Measurements from ENCODE around the gene CRYBA4.

CRYBA4 gene

DNA sequence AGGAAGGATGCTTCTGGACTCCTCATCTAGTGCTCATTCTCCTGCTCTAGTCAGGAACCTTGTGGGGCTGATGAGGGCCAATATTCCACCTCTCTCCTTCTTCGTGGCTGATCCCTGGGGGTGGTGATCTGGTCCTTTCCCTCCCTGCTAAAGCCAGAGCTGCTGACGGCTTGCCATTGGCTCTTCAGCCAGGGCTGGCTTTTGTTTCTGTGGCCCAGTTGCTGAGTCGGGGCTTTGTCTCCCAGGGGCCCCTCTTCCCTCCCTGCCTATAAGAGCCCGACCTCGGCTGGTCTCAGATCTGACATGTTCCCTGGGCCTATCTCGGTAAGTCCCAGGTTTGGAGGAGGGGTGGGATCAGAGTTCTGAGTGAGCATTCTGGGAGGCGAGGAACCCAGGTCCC is at the start of gene CRYBA4:
TSS of gene CRYBA4 (plus strand) at position 301 of the 400 bp plus-strand sequence. CDS start 634 bp downstream, outside the sequence.
- DNase-seq (ENCODE audit: low read depth), result no peak

DNA sequence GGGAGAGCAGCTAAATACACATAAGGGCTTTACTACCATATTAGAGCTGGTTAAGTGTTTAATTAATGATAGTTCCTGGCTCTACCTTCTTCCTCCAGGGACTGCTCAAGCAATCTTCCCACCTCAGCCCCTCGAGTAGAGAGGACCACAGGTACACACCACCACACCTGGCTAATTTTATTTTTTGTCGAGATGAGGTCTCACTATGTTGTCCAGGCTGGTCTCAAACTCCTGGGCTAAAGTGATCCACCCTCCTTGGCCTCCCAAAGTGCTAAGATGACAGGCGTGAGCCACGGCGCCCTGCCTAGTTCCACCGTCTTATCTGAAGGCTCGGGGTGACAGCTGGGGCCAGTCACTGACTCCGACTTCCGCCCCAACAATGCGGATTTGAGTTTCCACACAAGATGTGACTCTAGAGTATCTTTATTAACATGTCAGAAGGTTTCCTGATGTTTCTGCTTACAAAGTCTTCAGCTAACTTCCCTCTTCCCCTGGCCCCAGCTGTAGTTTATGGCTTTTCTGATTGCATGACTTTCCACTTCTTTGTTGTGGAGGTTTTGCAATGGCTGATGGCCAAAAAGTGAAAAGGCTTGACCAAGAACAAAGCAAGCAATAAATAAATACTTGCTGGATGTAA is 48.6 kb upstream of the CRYBA4 start:
- DNase-seq (ENCODE audit: low read depth), result no peak

DNA sequence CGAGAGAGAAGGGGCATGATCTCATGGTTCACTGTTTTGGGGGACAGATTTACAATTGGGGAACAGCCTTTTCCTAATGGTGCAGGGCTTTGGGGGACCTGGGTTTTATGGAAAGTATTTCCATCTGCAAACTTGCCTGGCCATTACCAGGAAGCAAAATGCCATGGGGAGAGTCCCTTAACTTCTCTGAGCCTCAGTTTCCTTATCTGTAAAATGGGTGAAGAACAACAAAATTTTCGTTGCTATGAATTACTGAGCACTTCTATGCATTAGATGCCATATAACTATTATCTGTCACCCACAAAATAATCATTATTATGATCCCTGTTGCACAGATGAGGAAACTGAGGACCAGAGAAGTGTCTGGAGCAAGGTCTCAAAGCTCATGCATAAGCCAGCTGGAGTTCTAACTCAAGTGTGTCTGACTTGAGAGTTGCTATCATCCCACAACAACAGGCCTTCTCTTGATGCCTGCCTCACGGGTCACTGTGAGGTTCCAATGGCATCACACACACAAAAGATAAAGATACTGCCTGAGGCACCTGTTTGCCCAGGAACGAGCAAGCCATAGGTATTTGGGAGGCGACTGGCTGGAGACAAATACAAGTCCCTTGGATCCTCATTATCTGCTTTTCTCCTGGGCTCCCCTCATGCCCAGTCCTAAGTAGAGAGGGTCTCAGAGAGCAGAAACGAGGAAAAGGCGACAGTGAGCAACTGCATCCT is 47.6 kb upstream of the CRYBA4 start:
- no peak for DNase-seq (ENCODE audit: low read depth)

DNA sequence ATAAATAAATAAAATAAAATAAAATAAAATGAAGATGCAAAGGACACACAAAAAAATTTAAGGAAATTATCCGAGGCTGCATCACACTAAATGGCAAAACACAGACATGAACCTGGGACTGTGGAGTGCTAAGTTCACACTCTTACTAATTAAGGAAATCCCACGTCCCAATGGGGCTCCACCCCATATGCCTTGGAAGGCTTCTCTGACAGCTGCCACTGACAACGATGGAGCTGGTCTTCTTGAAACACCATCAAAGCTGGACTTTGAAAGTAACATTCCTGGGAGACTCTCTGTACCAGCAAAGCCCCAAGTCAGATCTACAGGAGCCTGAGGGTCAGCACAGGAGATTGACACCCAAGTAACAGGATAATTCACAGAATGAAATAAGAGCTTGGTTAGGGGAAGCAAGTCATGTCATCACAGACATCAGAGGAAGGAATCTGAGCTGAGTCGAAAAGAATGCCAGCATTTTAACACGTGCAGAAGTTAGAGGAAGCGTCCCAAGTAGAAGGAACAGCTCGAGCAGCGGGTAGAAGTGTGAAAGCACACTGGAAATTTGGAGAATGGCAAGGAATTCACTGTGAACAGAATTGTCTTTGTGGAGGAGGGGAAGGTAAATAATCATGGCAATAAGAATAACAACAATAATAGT is 45.6 kb upstream of the CRYBA4 start:
- DNase-seq (ENCODE audit: low read depth), result no peak

DNA sequence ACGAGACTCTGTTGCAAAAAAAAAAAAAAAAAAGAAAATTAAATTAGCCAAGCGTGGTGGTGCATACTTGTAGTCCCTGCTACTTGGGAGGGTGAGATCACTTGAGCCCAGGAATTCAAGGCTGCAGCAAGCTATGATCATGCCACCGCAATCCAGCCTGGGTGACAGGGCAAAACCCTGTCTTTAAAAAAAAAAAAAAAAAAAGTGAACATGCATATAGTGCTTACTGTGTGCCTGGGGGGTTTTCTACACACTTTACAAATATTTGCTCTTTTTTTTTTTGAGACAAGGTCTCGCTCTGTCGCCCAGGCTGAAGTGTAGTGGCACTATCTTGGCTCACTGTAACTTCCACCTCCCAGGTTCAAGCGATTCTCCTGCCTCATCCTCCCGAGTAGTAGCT is 44.7 kb upstream of the CRYBA4 start:
- no peak for DNase-seq (ENCODE audit: low read depth)

DNA sequence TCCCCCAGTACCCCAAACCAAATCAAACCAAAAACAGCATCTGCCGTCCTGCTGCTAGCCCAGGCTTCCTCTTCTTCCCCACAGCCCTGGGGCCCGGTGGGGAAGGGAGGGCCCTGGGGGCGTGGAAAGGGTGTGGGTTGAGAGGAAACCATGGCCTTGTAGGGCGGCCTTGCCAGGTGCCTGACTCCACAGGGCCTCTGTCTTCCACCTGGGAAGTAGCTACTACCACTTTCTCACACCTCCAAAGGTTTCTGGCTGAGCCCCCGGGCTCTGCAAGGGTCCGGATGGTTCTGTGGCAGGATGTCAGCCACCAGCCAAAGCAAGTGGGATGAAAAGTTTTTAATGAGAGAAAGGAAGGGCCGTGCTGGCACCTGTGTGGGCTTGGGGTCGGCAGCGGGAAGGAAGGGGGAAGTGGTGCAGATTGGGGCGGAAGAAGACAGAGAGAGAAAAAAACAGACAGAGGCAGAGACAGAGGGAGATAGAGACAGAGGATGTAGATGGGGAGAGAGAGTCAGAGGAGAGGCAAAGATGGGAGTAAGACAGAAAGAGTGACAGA is 42.4 kb upstream of the CRYBA4 start:
- no peak for DNase-seq (ENCODE audit: low read depth)

DNA sequence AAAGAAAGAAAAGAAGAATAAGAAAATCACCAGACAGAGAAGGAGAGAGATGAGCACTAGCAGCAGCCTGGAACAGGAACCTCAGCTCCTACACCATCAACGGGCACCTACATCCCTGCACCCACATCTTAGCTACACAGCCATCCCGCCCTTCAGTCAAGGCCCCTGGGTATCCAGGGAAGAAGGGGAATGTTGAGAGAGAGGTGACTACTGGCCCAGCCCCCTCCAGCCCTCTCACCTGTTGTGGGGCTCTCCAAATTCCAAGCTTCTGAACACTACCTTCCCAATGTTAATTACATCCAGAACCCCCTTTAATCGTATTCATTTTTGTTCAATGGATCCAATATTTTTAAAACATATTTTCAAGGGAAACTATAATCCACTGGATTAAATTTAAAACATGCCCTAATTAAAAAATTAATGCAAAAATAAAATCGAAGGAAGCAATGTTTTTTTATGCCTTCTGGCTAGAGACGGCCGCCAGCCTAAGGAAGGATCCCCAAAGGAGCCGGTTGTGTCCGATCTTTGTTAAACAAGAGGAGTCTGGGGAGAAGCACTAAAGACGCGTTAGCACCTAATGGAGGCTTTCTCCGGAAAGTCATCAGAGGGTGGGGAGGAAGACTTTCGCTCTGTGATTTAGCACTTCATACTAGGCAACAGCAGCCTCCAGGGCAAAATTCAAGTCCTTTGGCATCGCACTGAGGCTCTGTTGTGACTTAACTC is 41.4 kb upstream of the CRYBA4 start:
- no peak for DNase-seq (ENCODE audit: low read depth)

DNA sequence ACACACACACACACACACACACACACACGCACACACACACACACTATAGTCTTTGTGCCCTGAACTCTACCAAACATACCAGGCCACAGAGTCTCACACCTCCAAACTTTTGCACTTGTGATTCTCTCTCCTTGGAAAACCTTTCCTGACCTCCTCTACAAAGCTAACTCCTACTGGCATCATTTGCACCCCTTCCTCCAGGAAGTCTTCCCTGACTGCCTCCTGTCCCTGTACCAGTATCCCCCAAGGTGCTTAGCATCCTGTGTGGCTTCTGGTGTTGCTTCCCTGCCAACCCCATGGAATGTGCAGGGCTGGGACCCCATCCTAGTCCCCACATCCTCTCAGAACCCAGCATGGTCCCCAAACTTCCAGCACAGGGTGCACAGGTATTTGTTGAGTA is 40.7 kb upstream of the CRYBA4 start:
- no peak for DNase-seq (ENCODE audit: low read depth)

DNA sequence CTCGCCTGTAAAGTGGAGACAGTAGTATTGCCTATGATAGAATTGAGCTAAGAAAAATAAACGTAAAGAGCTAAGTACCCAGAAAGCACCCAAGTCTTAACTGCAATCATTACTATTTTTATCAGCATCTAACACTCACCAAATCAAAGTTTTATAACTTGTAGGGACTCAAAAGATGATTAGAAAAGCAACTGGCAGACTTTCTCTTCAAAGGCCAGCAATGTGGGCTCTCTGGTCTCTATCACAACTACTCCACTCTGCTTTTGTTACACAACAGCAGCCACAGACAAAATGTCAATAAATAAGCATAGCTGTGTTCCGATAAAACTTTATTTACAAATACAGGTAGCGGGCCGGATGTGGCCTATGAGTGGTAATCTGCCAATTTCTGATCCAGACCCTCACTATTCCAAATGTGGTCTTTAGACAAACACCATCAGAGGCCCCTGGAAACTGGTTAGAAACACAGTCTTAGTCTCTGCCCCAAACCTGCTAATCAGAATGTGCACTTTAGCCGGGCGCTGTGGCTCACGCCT is 40.1 kb upstream of the CRYBA4 start:
- no peak for DNase-seq (ENCODE audit: low read depth)

DNA sequence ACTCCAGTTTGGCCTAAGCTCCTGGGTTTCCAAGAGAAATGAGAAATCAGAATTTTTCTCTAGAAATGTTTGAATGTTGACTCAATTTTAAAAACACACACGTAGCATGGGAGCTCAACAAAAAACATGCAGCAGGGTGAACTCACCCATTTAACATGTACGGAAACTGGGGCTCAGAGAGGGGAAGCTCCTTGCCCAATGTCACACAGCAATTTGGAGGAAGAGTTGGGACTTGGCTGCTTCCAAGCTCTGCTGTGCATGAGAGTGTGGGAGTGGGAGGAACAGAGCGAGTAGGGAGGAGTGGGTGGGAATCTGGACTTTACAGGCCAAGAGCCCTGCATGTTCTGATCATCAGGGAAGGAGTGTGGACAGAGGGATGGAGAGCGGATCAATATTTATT is 37.8 kb upstream of the CRYBA4 start:
- DNase-seq (ENCODE audit: low read depth), result no peak

DNA sequence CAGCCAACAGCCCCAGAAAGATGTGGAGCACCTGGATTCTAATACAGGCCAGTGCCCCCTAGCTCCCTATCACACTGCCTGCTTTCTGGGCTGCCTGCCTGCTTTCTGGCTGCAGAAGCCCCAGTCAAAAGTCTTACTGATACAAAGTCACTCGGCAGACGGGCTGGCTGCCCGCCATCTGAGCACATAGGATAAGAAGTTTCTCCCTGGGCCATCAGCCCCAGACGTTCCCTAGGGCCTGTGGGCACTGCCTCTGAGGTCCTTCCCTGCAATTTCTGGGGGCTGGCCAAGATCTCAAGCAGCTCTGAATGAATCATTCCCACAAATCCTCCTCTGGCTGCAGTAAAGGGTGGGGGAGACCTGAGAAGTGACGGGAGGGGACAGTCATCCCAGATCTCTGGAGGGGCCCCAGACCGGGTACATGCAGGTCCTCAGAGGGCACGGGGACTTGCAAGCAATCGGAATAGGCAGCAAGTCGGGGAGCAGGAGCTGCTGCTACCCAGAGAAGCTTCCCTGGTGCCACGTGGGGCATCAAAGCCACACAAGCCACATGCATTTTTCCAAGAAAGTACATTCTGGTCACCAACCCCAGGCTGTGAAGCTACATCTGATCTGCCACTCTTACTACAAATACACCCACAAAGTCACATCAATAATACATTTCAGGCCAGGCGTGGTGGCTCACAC is 36.5 kb upstream of the CRYBA4 start:
- peak; percentile 74 for DNase-seq (ENCODE audit: low read depth)

DNA sequence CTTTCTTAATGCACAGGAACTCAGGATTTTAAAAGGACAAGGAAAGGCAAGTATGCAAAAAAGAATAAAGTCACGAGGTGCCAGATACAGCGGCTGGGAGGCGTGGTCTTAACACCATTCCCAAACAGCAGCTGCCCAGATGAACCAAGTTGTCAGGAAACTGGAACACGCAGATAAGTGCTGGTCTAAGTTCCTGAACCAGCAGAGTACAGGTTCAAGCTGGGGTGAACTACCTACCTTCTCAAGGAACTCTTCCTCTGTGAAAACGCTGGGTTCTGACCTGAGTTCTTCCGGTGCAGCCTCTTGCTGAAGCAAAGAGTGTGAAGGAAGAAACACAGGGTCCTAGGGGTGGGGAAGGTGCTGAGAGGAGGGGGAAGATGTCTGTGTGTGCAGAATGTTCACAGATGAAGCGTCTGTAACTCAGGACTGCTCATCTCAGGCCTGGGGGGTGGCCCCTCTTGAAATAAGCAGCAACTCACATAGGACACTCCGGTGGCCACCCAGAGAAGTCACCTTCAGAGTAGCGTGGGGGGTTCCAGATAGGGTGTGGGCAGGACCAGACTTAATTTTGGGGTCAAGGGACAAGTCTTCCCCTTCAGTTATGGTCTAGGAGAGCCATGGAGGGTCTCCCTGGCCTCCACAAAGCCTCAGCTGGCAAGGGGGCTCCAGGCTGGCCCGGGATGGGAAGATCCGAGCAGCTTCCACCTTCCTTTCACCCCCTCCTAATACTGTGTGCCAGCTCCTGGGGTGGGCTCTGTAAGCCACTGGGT is 35.0 kb upstream of the CRYBA4 start:
- DNase-seq (ENCODE audit: low read depth), result no peak

DNA sequence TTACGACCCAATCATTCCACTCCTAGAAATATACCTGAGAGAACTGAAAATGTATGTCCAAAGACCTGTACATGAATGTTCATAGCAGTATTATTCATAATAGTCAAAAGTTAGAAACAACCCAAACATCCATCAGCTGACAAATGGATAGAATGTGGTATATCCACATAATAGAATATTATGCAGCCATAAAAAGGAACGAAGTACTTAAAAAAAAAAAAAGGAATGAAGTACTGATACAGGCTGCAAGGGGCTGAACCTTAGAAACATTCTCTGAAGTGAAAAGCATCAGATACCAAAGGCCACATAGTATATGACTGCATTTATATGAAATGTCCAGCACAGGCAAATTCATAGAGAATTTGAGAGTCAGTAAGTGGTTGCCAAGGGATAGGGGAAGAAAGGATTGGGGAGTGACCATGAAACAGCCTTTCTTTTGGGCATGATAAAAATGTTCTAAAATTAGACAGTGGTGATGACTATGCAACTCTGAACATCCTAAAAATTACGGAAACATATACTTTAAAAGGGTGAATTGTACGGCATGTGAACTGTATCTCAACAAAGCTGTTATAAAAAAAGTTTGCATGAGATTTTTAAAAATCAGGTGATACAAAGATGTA is 33.7 kb upstream of the CRYBA4 start:
- DNase-seq (ENCODE audit: low read depth), result no peak

DNA sequence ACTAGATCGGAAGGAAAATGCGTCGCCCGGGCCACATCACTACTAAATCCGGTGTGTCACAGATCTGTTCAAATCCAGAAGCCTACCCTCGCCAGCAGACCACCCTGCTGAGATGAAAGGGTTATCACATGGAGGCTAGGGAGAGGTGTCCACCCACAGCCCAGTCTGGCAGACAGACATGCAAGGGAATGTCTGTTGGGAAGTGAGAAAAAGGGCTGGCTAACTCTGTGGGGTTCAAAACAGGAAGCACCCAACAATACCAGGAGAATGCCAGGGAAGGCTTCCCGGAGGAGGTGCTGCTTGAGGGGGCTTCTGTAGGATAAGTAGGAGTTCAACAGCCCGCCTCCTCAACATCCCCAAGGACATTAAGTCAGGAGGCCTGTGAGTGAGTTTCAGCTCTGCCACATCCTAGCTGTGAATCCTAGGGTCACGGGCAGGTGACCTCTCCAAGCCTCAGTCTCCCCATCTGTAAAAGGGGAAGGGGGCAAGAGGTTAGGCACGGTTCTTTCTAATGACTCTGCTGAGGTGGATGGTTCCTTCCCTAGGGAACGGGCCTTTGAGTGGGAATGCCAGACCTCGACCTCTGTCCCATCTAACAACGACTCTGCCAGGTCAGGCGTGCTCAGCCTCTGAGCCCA is 32.9 kb upstream of the CRYBA4 start:
- no peak for DNase-seq (ENCODE audit: low read depth)

DNA sequence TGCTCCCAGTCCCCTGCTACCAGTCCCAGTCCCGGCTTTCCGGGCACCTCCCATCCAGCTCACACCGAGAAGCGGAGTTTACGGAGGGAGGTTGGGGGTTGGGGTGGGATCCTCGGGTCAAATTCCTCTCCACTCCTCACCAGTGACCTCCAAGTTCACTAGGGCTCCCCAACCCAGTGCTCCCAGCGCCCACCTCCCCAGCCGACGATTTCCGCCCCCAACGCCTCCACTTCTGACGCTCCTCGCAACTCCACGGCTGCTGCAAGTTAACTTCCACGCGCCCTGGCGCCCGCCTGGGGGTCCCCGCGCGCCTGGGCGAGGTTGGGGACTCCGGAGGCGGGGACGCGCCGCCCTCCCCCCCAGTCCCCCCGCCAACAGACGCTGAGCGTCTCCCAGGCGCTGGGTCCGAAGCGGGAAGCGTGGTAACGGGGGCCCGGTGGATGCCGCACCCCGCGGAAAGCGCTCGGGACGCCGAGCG is 32.4 kb upstream of the CRYBA4 start:
- no peak for DNase-seq (ENCODE audit: low read depth)

DNA sequence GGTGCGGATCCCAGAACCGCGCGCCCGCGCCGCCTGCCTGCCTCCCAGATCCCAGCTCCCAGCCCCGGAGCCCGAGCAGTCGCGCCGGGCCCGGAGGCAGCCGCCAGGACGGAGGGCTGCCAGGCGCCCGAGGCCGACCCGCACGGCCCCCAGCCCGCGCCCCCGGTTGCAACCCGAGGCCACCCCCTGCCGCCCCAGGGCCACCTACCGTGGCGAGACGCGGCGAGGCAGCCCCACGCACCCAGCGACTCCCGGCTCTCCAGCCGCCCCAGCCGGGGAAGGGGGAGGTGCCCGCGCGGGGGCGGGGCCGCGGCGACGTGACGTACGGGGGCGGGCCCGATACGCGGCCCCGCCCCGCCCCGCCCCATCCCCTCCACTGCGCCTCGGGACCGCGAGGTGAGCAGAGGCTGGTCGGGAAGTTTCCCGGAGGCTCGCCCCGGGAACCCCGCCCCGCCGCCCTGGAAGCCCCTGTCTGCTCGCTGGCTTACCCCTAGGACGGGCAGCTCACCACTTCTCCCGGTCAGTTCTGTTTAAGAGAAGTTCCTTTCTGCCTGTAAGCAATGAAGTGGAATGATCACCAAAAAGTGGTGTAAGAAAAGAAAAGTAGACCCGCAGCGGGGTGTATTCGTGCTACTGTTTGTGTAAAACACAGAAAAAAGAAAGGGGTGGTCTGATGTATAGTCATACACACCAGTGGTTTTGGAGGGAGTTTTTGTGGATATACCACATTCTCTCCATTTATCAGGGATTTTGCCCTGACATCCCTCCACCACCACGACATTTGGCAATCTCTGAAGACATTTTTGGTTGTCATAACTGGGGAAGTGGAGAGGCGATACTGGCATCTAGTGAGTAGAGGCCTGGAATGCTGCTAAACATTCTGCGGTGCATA is 31.7 kb upstream of the CRYBA4 start, which contains the start of gene TPST2:
TSS of gene TPST2 (minus strand) at position 288 of the 892 bp plus-strand sequence. CDS start 48,502 bp downstream, outside the sequence.
- peak; percentile 65 for DNase-seq (ENCODE audit: low read depth)

DNA sequence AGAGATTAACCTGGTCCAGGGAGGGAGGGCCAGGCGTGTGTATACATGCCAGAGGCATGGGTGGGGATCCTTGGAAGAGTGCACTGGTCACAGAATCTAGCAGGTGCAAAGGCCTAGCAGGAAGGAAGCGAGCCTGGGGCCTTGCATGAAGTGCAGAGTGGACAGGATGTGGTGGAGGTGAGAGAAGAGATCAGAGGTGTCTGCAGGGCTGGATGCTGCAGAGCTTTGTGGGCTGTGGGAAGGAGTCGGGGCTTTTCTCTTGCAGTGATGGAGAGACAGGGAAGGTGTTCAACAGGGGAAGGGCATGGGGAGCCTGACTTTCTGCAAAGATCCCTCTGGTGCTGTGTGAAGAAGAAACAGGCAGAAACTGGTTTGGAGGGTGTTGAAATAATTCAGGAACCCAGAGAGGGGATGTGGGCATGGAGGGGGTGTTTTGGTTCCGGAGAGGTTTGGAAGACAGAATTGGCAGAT is 29.3 kb upstream of the CRYBA4 start:
- no peak for DNase-seq (ENCODE audit: low read depth)

DNA sequence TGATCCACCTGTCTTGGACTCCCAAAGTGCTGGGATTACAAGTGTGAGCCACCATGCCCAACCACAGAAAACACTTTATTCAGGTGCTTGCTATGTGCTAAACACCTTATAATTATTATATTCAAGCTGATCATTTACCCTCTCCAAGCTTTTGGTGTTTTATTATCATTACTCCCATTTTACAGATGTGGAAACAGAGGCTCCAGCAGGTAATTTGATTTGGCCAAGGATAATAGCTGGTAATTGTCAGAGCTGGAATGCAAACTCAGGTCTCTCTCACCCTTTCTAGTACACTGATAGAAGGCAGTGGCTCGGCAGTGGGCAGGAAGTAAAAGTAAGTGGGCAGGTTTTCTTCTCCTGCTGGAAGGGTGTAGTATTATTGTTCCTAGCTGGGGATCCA is 28.0 kb upstream of the CRYBA4 start:
- no peak for DNase-seq (ENCODE audit: low read depth)

Data from fibroblast of gingiva (primary cell).